IPS-20b (cell line): ENCODE data around the gene COX20.

Experiments
- H3K27ac ChIP-seq: one replicate; pipeline ENCODE4 v1.5.1; 2013; ENCODE audit warnings: low read length
- H3K27me3 ChIP-seq: 2 replicates; pipeline ENCODE4 v1.6.1; 2013; ENCODE audit warnings: mild to moderate bottlenecking, low read length, inconsistent platforms; ENCODE audit not compliant: insufficient read depth
- H3K36me3 ChIP-seq: 2 replicates; pipeline ENCODE4 v1.6.1; 2013; ENCODE audit warnings: low read depth, mild to moderate bottlenecking, inconsistent platforms, low read length, moderate library complexity; ENCODE audit not compliant: insufficient read depth
- H3K4me1 ChIP-seq: 2 replicates; pipeline ENCODE4 v1.6.1; 2013; ENCODE audit warnings: mild to moderate bottlenecking, control low read depth, inconsistent platforms, low read length, moderate library complexity; ENCODE audit not compliant: insufficient read depth
- H3K4me3 ChIP-seq: 2 replicates; pipeline ENCODE4 v1.5.1; 2013; ENCODE audit warnings: mild to moderate bottlenecking, low read length, inconsistent platforms
- H3K9ac ChIP-seq: 2 replicates; pipeline ENCODE4 v1.6.1; 2013; ENCODE audit warnings: low read depth, mild to moderate bottlenecking, inconsistent platforms, low read length, moderate library complexity
- H3K9me3 ChIP-seq: 2 replicates; pipeline ENCODE4 v1.6.1; 2013; ENCODE audit warnings: mild to moderate bottlenecking, low read depth, low read length, inconsistent platforms; ENCODE audit not compliant: insufficient read depth

The COX20 gene

GRCh38 chr1:244865820-244866219 is 30.4 kb downstream of the COX20 start:
- Histone ChIP-seq H3K27me3 (no peaks in the 10 kb centered on the region), H3K36me3 (peaks cover 25% of the 10 kb centered on the region), H3K27ac (peak overlapping the region; percentile 97), H3K9ac (peak overlapping the region; percentile 95; the same call in 1 of the 2 replicates), H3K4me1 (peaks cover 13% of the 10 kb centered on the region; the same call in 1 of the 2 replicates), H3K9me3 (no peaks in the 10 kb centered on the region), H3K4me3 (peak overlapping the region; percentile 81; the same call in 1 of the 2 replicates)

DNA sequence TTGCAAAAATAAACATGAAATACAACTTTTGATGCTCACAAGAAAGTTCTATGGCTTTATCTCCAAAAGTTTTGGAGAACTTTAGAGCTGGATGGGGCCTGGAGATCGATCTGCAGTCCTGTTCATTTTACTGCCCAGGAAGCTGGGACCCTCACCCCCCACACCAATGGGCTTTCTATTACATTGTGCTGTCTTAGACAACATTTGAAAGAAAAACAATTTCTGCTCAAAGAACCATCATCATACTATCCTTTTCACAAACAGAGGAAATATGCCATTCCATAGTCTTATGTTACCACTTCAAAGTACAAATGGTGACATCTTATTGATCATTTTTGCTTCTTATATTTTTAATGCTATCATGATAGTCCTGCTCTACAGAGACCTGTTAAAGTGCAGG is 30.9 kb downstream of the COX20 start:
- H3K4me3 ChIP-seq = no peak overlapping the region
- no peak overlapping the region for H3K27ac ChIP-seq
- H3K36me3 ChIP-seq = peaks cover 20% of the 10 kb centered on the region
- H3K9me3 ChIP-seq = no peaks in the 10 kb centered on the region
- peaks cover 10% of the 10 kb centered on the region; the same call in 1 of the 2 replicates for H3K4me1 ChIP-seq
- H3K27me3 ChIP-seq = no peaks in the 10 kb centered on the region
- H3K9ac ChIP-seq = no peak overlapping the region

DNA sequence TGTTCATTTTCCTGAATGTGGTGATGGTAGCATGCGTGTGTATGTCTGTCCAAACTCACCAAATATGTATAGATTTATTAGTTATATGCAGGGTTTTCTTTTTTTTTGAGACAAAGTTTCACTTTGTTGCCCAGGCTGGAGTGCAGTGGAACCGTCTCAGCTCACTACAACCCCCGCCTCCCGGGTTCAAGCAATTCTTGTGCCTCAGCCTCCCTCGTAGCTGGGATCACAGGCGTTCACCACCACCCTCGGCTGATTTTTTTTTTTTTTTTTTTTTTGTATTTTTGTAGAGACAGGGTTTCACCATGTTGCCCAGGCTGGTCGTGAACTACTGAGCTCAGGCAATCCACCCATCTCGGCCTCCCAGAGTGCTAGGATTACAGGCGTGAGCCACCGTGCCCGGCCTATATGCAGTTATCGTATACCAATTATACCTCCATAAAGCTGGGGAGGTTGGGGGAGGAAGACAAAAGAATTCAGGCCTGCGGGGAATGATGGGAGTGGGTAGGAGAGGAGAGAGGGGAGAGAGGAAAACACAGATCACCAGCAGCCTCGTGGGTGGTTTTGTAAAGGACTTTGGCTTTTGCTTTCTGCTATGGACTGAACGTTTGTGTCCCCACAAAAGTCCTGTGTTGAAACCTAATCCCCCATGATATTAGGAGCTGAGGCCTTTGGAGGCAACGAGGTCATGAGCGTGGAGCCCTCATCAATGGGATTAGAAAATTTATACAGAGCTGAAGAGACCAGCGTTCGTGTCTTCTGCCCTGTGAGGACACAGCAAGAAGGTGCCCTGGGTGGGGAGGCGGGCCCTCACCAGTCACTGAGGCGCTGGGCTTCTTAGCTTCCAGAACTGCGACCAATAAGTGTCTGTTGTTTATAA is 33.3 kb downstream of the COX20 start:
- no peak overlapping the region for H3K27ac ChIP-seq

GRCh38 chr1:244869364-244869827 is 33.9 kb downstream of the COX20 start:
- H3K27ac ChIP-seq = no peak overlapping the region
- no peak overlapping the region for H3K4me3 ChIP-seq
- H3K4me1 ChIP-seq = peaks cover 10% of the 10 kb centered on the region; the same call in 1 of the 2 replicates
- no peaks in the 10 kb centered on the region for H3K9me3 ChIP-seq
- H3K36me3 ChIP-seq = no peaks in the 10 kb centered on the region
- H3K27me3 ChIP-seq = no peaks in the 10 kb centered on the region
- no peak overlapping the region for H3K9ac ChIP-seq

More for the DNA sequence above, 33.3 kb downstream of the COX20 start:
- peaks cover 10% of the 10 kb centered on the region; the same call in 1 of the 2 replicates for H3K4me1 ChIP-seq
- H3K9me3 ChIP-seq = no peaks in the 10 kb centered on the region
- no peak overlapping the region for H3K4me3 ChIP-seq
- H3K36me3 ChIP-seq = 0 out of 2 replicates have a peak, but pooled peaks cover 3% of the 10 kb centered on the region
- H3K27me3 ChIP-seq = no peaks in the 10 kb centered on the region
- no peak overlapping the region for H3K9ac ChIP-seq

GRCh38 chr1:244869950-244870349 is 34.5 kb downstream of the COX20 start:
- H3K9ac ChIP-seq = no peak overlapping the region
- no peak overlapping the region for H3K27ac ChIP-seq
- no peaks in the 10 kb centered on the region for H3K9me3 ChIP-seq
- no peak overlapping the region for H3K4me3 ChIP-seq
- H3K36me3 ChIP-seq = no peaks in the 10 kb centered on the region
- peaks cover 12% of the 10 kb centered on the region; the same call in 1 of the 2 replicates for H3K4me1 ChIP-seq
- H3K27me3 ChIP-seq = no peaks in the 10 kb centered on the region

DNA sequence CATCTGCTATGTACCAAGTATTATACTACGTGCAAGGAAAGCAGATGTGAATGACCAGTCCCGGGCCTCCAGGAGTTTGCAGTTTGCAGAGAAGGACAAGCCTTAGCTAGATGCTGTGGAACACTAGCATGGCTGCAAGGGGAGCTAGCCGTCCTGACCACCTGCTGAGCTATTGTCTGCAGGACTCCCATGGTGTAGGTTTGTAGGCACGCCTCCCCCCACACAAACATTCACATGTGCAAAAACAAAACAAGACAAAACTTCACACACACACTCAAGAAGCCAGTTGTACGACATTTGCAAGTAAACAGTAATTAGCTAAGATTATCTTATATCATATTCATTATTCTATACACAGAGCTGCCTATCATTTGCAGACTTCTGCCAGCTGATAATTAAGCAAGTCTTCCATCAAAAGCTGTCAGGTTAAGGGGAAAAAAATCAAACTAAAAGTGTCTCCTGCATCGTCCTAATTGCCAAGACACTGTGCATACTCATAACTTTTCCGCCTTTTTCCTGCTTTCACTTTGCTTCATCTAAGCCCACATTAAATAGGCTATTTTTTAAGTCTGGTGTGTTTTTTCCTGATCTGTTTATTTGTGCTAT is 39.6 kb downstream of the COX20 start:
- Histone ChIP-seq H3K27me3 (no peaks in the 10 kb centered on the region), H3K4me3 (peak overlapping the region; percentile 5; the same call in 1 of the 2 replicates), H3K9me3 (no peaks in the 10 kb centered on the region), H3K27ac (no peak overlapping the region), H3K9ac (no peak overlapping the region), H3K36me3 (no peaks in the 10 kb centered on the region), H3K4me1 (peaks cover 12% of the 10 kb centered on the region; the same call in 1 of the 2 replicates)

DNA sequence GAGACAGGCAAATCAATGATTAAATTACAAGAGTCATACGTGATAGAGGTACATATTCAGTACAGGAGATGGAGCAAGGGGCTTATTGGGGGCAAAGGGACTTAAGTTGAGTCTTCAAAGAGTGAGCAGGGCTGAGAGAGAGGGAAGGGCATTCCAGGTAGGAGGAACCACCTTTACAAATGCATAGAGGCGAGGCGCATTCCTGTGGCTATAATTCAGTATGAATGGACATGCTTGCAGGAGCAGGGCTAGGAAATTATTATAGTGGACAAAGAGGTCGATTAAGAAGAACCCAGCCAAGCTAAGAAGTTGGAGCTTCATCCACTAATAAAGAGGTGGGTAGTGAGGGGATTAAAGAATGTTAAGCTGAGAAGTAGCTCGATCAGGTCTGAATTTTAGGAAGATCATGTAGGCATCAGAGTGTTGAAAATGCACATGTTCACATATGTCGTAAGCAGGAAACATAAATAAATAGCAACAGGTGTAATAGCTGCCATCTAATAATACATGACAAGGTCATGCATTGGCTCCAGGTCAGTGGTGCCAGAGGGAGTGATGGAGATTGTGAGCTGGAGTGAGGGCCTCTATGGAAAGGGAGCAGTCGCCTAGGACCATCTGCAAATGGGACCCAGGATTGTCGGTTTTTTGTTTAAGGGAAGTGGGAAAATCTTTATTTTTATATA is 40.9 kb downstream of the COX20 start:
- Histone ChIP-seq H3K9me3 (no peaks in the 10 kb centered on the region), H3K27me3 (no peaks in the 10 kb centered on the region), H3K4me1 (peaks cover 12% of the 10 kb centered on the region; the same call in 1 of the 2 replicates), H3K9ac (no peak overlapping the region), H3K36me3 (no peaks in the 10 kb centered on the region), H3K4me3 (no peak overlapping the region), H3K27ac (no peak overlapping the region)

DNA sequence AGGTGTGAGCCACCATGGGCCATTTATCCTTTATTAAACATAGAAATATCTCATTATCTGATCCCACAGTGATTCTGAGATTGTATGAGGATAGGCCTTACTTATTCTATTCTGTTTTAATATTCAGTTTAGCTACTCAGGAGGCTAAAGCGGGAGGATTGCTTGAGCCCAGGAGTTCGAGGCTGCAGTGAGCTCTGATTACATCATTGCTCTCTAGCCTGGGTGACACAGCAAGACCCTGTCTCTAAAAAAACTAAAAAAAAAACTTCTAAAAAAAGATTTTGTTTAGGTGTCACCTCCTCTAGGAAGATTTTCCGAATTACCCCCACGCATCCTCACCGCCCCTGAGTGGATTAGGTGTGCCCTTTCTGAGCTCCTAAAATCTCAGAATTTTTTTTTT is 43.2 kb downstream of the COX20 start:
- Histone ChIP-seq H3K9ac (no peak overlapping the region), H3K27ac (no peak overlapping the region), H3K4me1 (peaks cover 20% of the 10 kb centered on the region; the same call in 1 of the 2 replicates), H3K4me3 (no peak overlapping the region), H3K27me3 (no peaks in the 10 kb centered on the region), H3K36me3 (no peaks in the 10 kb centered on the region), H3K9me3 (no peaks in the 10 kb centered on the region)

DNA sequence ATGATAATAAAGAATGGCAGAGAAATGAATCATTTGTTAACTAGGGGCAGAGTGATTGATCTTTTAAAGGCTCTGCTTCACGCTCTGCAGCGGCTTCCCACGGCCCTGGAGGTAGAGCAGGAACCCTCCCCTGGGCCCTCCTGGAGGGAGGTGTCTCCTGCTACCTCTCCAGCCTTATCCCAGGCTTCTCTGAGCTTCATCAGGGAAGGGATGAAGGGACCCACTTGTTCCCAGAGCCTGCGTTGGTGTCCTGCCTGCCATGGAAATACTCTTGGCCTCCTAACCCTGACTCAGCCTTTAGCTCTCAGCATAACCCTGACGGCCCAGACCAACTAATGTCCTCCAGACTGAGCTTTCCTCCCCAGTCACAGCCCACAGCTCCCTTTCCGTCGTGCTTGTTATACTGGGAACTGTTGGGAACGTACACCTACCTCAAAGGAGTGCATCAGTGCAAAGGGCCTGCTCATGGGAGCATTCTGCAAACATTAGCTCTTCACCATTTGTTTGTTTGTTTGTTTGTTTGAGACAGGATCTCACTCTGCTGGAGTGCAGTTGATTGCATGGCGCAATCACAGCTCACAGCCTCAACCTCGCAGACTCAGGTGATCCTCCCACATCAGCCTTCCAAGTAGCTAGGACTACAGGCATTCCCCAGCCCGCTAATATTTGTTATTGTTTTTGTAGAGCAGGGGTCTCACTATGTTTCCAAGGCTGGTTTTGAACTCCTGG is 46.3 kb downstream of the COX20 start:
- H3K27me3 ChIP-seq = no peaks in the 10 kb centered on the region
- H3K4me1 ChIP-seq = peaks cover 7% of the 10 kb centered on the region; the same call in 1 of the 2 replicates
- H3K9ac ChIP-seq = no peak overlapping the region
- H3K4me3 ChIP-seq = no peak overlapping the region
- H3K9me3 ChIP-seq = no peaks in the 10 kb centered on the region
- no peaks in the 10 kb centered on the region for H3K36me3 ChIP-seq
- no peak overlapping the region for H3K27ac ChIP-seq

GRCh38 chr1:244887281-244887680 is 51.8 kb downstream of the COX20 start:
- Histone ChIP-seq H3K36me3 (no peaks in the 10 kb centered on the region), H3K4me1 (no peaks in the 10 kb centered on the region), H3K9me3 (no peaks in the 10 kb centered on the region), H3K27ac (no peak overlapping the region), H3K4me3 (no peak overlapping the region), H3K9ac (no peak overlapping the region), H3K27me3 (no peaks in the 10 kb centered on the region)

DNA sequence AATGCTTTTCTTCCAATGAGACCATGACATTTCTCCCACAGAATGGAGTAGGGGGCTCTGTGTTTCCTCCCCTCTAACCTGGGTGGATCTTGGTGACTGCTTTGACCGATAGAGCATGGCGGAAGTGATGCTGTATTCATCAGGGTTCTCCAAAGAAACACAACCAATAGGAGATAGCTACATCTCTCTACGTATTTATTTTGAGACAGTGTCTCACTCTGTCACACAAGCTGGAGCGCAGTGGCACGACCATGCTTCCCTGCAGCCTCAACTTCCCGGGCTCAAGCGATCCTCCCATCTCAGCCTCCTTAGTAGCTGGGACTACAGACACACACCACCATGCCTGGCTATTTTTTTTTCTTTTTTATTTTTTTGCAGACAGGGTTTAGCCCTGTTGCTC is 58.4 kb downstream of the COX20 start:
- H3K27me3 ChIP-seq = no peaks in the 10 kb centered on the region
- H3K36me3 ChIP-seq = no peaks in the 10 kb centered on the region
- H3K4me3 ChIP-seq = no peak overlapping the region
- no peak overlapping the region for H3K27ac ChIP-seq
- H3K4me1 ChIP-seq = no peaks in the 10 kb centered on the region
- H3K9me3 ChIP-seq = no peaks in the 10 kb centered on the region
- H3K9ac ChIP-seq = no peak overlapping the region
